ES-I3 (cell line): ENCODE data around the gene HS3ST2.

Source experiments
- H3K36me3 ChIP-seq: 2 replicates; pipeline ENCODE4 v1.6.1; 2013; ENCODE audit warnings: mild to moderate bottlenecking, low read length, control low read depth, moderate library complexity; ENCODE audit not compliant: insufficient read depth
- H3K4me1 ChIP-seq: 2 replicates; pipeline ENCODE4 v1.6.1; 2013; ENCODE audit warnings: mild to moderate bottlenecking, control low read depth, low read length; ENCODE audit not compliant: insufficient read depth
- H3K9ac ChIP-seq: 2 replicates; pipeline ENCODE4 v1.6.1; 2013; ENCODE audit warnings: low read depth, mild to moderate bottlenecking, low read length, moderate library complexity
- H3K9me3 ChIP-seq: 2 replicates; pipeline ENCODE4 v1.6.1; 2013; ENCODE audit warnings: mild to moderate bottlenecking, low read length, moderate library complexity; ENCODE audit not compliant: control insufficient read depth, insufficient read depth

Gene HS3ST2

DNA sequence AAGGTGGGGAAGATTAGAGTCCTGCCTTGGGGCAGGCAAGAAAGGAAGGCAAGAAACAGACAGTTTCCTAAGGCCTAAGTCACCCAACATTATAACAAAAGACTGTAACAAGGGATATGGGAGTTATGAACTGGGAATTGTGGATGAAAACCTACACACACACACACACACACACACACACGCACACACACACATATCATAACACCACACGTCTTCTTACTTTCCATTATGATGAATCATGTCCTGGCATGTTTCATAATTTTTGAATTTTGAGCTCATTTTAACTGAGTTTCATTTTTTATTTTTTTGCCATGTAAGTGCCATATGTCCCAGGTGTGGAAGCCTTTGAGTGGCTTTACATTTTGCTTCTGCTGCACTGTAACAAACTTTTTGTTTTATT is 29.9 kb downstream of the HS3ST2 start:
- Histone ChIP-seq H3K9ac (no peak overlapping the region), H3K4me1 (peaks cover 10% of the 10 kb centered on the region; the same call in 1 of the 2 replicates), H3K9me3 (no peaks in the 10 kb centered on the region), H3K36me3 (no peaks in the 10 kb centered on the region)

DNA sequence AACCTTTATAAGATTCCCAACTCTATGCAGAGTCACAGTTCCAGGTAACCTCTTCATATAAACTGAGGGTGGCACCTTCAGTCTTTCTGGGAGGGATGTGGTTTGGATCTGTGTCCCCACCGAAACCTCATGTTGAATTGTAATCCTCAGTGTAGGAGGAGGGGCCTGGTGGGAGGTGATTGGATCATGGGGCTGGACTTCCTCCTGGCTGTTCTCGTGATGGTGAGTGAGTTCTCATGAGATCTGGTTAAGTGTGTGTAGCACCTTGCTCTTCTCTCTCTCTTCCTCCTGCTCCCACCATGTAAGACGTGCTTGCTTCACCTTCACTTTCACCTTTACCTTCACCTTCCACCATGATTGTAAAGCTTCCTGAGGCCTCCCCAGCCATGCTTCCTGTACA is 30.5 kb downstream of the HS3ST2 start:
- Histone ChIP-seq H3K4me1 (peaks cover 12% of the 10 kb centered on the region; the same call in 1 of the 2 replicates), H3K36me3 (no peaks in the 10 kb centered on the region), H3K9ac (no peak overlapping the region), H3K9me3 (no peaks in the 10 kb centered on the region)

DNA sequence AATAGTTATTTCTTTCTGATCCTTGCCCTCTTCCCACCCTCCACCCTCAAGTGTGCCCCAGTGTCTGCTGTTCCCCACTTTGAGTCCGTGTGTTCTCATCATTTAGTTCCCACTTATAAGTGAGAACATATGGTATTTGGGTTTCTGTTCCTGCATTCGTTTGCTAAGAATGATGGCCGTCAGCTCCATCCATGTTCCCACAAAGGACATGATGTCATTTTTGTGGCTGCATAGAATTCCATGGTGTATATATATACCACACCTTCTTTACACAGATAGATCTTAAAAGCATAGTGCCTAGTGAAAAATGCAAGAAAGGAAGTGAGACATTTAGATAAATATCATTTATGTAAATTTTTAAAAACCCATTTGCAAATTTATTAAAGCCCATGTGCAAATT is 33.1 kb downstream of the HS3ST2 start:
- Histone ChIP-seq H3K4me1 (peaks cover 12% of the 10 kb centered on the region; the same call in 1 of the 2 replicates), H3K36me3 (no peaks in the 10 kb centered on the region), H3K9ac (no peak overlapping the region), H3K9me3 (no peaks in the 10 kb centered on the region)

DNA sequence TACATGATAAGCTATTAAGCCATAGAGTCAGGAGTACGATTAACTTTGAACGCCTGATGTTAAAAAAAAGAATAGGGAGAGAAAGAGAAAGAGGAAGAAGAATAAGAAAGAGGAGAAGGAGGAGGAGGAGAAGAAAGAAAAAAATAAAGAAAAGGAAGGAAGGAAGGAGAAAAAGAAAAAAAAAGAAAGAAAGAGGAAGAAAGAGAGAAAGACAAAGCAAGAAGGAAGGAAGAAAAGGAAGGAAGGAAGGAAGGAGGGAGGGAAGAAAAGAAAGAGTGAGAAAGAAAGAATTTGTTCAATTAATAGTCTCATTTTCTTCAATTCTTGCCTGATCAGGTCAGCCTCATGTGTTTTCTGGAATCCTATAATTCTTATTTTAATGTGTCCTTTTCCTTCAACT is 33.7 kb downstream of the HS3ST2 start:
- H3K9me3 ChIP-seq = no peaks in the 10 kb centered on the region
- H3K36me3 ChIP-seq = no peaks in the 10 kb centered on the region
- H3K9ac ChIP-seq = no peak overlapping the region
- H3K4me1 ChIP-seq = peaks cover 12% of the 10 kb centered on the region; the same call in 1 of the 2 replicates

DNA sequence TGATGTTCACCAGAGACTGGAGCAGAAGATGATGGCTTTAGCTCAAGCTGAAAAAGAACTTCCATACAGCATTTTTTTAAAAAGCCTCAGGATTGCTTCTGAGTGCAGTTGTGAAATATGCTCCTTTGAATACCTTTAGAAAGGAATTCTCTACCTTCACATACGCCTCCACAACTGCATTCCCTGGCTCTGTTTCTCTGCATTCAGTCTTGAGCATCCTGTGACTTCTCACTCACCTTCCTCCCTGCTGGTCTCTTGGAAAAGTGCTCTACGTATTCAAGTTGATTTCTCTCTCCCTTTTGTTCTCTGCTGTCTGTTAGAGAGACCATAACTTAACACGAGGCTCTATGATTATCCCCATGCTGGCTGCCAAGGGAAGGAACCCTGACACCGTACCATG is 34.5 kb downstream of the HS3ST2 start:
- H3K9ac ChIP-seq = no peak overlapping the region
- peaks cover 12% of the 10 kb centered on the region; the same call in 1 of the 2 replicates for H3K4me1 ChIP-seq
- H3K36me3 ChIP-seq = no peaks in the 10 kb centered on the region
- H3K9me3 ChIP-seq = no peaks in the 10 kb centered on the region

DNA sequence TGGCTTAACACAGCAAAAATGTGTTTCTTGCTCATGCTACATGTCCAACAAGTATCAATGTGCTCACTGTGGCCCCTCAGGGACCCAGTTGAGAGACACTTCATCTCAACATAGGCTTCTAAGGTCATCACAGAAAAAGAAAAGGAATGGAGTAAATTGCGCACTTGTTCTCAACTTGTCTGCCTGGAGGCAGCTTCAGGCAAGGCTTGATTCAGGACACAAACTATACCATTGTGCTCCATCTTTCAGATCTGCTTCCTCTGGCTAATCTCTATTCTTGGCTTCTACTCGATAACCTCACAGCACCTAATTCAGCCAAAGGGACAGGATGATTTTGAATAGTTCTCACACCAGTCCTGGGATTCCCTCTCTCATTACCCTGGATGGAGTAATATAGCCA is 35.6 kb downstream of the HS3ST2 start:
- Histone ChIP-seq H3K9ac (no peak overlapping the region), H3K4me1 (peaks cover 12% of the 10 kb centered on the region; the same call in 1 of the 2 replicates), H3K9me3 (no peaks in the 10 kb centered on the region), H3K36me3 (no peaks in the 10 kb centered on the region)

DNA sequence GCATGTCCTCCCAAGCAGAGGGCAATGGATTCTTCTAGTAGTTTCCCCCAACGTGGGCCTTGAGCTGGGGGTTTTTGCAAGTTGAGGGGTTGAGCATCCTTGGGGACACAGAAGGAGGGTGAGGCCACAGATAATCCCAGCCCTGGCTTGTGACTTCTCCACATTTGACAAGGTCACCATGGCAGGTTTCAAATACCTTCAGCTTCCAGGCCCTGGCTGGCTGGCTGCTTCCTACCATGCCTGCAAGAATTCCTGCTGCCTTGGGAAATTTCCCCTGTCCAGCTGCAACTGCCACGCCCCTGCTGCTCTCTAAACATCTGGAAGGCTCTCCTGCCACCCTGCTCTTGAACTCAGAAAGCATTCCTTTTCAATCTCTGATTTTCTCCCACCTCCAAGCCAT is 41.3 kb downstream of the HS3ST2 start:
- Histone ChIP-seq H3K9me3 (no peaks in the 10 kb centered on the region), H3K9ac (no peak overlapping the region), H3K4me1 (peaks cover 9% of the 10 kb centered on the region; the same call in 1 of the 2 replicates), H3K36me3 (no peaks in the 10 kb centered on the region)

DNA sequence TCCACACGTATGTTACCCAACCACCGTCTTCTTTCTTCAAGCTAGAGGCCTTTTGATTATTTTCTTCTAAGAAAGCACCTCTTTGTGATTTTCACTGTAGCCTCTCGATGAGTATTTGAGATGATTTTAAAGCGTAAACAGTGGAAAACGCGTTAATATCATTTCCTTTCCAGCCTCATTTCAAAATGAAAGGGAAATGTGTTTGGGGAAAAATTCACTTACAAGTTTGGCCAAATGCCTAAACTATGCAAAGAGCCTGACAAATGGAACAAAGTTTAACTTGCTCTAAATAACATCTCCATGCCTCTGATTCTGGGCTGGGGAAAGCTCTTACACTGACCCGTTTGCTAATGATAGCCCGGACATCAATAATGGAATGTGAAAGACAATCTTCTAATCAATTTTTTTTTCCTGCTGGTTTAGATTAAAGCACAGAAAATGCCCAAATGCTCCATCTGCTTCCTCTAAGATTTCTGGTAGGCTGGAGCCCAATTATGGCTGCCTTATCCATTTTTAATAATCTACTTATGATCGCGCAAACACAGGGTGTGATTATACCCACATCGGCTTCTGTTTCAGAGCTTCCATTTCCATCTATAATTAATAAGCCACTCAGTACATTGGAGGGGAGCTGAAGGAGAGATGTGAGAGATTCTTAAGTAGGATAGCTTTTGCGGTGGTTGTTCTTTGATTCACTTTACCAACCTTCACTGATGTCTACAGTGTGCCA is 43.5 kb downstream of the HS3ST2 start:
- Histone ChIP-seq H3K9ac (no peak overlapping the region), H3K9me3 (no peaks in the 10 kb centered on the region), H3K36me3 (no peaks in the 10 kb centered on the region), H3K4me1 (peaks cover 9% of the 10 kb centered on the region; the same call in 1 of the 2 replicates)

DNA sequence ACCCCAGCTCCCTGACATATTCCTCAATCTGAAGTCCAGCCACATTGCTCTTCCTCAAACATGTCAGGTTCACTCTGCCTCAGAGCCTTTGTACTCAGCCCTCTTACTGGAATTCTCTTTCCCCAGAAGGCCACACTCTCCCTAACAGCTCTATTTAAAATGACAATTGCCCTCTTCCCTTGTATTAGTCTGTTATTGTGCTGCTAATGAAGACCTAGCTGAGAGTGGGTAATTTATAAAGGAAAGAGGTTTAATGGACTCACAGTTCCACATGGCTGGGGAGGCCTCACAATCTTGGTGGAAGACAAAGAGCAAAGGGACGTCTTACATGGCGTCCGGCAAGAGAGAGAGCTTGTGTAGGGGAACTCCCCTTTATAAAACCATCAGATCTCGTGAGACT is 46.0 kb downstream of the HS3ST2 start:
- H3K36me3 ChIP-seq = no peaks in the 10 kb centered on the region
- H3K4me1 ChIP-seq = peaks cover 9% of the 10 kb centered on the region; the same call in 1 of the 2 replicates
- H3K9me3 ChIP-seq = no peaks in the 10 kb centered on the region
- no peak overlapping the region for H3K9ac ChIP-seq

DNA sequence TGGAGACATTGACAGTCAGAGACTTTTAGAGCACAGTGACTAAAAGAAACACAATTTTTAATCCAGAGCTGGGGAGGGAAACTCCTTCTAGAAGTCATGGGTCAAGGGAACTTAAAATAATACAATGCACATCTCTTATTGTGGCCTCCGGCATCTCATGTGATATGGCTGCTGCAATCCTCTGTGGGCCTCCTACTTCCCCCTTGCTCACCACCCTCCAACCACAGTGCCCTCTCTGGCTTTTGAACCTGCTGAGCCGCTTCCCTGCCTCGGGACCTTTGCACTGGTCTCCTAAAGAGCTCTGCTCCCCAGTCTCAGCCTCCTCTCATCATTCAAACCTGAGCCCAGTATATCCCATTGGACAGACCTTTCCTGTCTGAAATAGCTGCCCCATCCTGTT is 47.6 kb downstream of the HS3ST2 start:
- Histone ChIP-seq H3K9ac (no peak overlapping the region), H3K4me1 (peaks cover 9% of the 10 kb centered on the region; the same call in 1 of the 2 replicates), H3K36me3 (no peaks in the 10 kb centered on the region), H3K9me3 (no peaks in the 10 kb centered on the region)

DNA sequence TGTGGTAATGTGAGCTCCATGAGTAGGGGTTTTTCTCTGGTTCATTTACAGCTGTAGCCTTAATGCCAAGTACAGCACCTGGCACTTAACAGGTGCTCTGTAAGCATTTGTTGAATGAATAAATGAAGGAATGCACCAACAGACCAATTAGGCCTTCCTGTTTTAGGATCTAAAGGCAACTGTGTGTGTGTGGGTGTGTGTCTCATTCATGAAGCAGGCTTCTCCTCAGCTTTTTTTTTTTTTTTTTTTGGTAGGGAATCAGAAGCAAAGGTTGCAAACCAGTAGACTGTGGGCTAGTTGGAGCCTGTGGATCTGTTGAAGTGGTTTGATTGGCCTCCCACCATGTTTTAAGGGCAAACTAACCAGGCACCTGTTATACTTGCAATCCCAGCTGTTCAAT is 48.1 kb downstream of the HS3ST2 start:
- H3K9ac ChIP-seq = no peak overlapping the region
- H3K36me3 ChIP-seq = no peaks in the 10 kb centered on the region
- peaks cover 9% of the 10 kb centered on the region; the same call in 1 of the 2 replicates for H3K4me1 ChIP-seq

DNA sequence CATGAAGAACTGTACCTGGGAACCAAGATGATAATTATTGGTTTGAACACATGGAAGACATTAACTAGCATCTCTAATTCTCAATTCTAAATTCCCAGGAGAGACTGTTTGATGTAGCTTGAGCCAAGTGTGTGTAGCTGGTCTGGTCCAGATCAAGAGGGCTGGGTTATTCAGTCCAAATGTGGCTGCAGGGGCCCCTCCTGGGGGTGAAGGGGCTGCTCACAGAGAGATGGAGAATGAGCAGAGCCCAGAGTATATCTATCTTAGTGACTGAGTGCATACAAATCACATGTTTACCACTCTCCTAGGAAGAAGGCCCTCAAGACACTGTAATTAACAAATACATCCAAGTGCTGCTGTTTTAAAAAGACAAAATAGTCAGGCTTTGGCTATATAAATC is 50.4 kb downstream of the HS3ST2 start:
- no peak overlapping the region for H3K9ac ChIP-seq
- no peaks in the 10 kb centered on the region for H3K9me3 ChIP-seq
- H3K4me1 ChIP-seq = peaks cover 5% of the 10 kb centered on the region; the same call in 1 of the 2 replicates
- no peaks in the 10 kb centered on the region for H3K36me3 ChIP-seq

More for the DNA sequence above, 48.1 kb downstream of the HS3ST2 start:
- no peaks in the 10 kb centered on the region for H3K9me3 ChIP-seq

DNA sequence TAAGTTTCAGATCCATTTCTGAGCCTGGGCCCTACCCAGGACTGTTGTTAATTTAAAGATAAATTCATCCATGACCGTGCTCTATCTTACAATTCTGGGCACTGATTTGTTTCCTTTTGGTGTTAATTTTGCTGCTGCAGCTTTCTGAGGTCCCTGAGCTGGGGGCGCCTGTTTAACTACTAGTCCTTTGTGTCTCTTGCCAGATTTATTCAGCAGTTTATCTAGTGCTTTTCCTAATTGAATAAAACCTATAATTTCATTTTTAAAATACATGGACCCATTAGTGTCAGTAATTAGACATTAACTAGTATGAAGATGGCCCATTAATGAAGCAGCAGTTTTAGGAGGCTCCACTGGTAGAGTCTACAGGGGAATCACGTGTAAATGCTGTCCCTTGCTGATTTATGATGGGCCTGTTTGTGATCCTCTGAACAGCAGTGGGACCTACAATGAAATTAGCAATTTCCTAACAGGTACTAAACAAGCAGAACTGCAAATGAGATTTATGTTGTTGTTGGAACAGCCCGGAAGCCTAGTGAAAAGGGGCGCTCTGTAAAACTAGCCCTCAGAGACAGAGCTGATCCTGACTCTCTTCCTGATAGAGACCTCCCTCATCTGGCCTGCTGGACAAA is 54.7 kb downstream of the HS3ST2 start:
- Histone ChIP-seq H3K9ac (no peak overlapping the region), H3K4me1 (no peaks in the 10 kb centered on the region), H3K9me3 (no peaks in the 10 kb centered on the region), H3K36me3 (no peaks in the 10 kb centered on the region)

DNA sequence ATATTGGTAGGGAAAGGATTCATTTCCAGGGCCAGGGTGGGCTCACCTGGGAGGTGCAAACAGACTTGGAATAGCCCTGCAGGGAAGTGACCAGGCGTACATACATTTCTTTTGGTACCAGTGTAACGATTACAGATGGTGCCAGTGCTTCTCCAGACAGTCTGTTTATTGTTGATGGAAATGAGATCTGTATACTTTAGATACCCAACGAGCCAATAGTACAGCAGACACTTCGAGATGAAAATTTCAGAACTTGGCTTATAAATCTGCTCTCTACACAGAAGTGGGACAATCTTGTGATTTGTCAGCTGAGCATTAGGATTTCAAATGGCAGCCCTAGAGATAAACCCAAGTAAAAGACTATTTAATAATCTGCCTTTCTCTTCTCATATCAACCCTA is 57.9 kb downstream of the HS3ST2 start:
- H3K9ac ChIP-seq = no peak overlapping the region
- H3K9me3 ChIP-seq = no peaks in the 10 kb centered on the region
- no peaks in the 10 kb centered on the region for H3K4me1 ChIP-seq
- no peaks in the 10 kb centered on the region for H3K36me3 ChIP-seq

DNA sequence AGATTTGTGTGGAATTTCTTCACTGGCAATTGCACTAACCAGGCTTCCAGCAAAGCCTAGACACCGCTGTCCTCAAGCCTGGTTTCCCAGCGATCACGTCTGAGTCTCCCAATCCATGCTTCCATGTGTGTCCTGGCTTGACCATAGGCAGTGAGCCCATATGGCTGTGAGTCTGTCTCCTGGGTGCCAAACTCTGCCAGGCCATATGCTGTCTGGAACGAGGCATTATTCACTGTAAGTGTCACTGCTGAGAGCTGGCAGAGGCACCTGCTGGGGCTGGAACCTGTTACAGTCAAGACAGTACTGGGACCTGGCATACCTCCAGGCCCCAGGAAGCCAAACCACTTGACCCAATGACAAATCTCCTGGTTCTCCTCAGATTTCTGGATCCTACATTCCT is 60.4 kb downstream of the HS3ST2 start:
- Histone ChIP-seq H3K9me3 (no peaks in the 10 kb centered on the region), H3K4me1 (no peaks in the 10 kb centered on the region), H3K36me3 (no peaks in the 10 kb centered on the region), H3K9ac (no peak overlapping the region)
